CD4-positive, alpha-beta T cell treated with Interleukin-4 for 4 hours (primary cell): Measurements from ENCODE around the gene ZNF816.
"Not testable (repeated sequence)": the region's sequence is repeated elsewhere in the genome, so short reads cannot be mapped to it uniquely, and the experiment has no call there.

Source experiments
- DNase-seq: peaks from one replicate; pipeline ENCODE4 v3.0.0-alpha.2; 2020

The ZNF816 gene

DNA sequence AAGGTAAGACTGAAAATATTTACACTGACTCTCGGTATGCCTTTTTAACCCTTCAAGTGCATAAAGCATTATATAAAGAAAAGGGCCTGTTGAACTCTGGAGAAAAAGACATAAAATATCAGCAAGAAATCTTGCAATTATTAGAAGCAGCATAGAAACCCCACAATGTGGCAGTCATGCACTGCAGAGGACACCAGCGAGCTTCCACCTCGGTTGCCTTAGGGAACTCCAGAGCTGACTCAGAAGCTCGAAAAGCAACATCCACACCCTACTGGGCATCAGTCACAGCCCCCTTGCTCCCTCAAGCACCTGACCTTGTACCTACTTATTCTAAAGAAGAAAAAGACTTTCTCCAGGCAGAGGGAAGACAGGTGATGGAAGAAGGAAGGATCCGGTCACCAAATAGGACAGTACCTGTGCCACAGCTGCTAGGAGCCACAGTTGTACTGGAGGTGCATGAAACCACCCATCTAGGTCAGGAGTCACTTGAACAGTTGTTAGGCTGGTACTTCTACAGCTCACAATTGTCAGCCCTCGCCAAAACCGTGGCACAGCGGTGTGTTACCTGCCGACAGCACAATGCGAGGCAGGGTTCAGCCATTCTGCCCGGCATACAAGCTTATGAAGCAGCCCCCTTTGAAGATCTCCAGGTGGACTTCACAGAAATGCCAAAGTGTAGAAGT, 2.9 kb downstream of the ZNF816 start:
- DNase-seq = no peak

- DNase-seq = no peak
Measured at GRCh38 chr19:52957591-52957990, 5.1 kb downstream of the ZNF816 start.

DNA sequence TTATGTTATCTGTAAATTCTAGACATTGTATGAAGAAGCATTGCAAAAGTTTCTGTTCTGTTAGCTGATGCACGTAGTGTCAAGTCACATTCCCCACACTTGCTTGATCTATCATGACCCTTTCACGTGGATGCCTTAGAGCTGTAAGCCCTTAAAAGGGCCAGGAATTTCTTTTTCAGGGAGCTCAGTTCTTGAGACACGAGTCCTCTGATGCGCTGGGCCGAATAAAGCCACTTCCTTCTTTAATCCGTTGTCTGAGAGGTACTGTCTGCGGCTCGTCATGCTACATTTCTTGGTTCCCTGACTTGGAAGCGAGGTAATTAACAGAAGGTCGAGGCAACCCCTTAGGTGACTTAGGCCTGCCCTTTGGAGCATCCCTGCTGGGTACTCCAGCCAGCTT, 5.8 kb downstream of the ZNF816 start:
- DNase-seq = no peak

DNA sequence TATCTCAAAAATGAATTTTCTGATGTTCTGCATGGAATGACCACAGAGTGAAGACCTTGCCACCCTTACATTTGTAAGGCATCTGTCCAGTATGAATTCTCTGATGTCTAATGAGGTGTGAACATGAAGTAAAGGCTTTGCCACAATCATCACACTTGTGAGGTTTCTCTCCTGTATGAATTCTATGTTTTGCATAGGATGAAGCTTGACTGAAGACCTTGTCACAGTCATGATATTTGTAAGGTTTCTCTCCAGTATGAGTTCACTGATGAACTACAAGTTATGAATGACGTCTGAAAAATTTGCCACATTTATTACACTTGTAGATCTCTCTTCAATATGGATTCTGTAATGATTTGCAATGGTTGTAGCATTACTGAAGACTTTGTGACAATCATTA, 13.3 kb downstream of the ZNF816 start:
- DNase-seq = no peak

DNA sequence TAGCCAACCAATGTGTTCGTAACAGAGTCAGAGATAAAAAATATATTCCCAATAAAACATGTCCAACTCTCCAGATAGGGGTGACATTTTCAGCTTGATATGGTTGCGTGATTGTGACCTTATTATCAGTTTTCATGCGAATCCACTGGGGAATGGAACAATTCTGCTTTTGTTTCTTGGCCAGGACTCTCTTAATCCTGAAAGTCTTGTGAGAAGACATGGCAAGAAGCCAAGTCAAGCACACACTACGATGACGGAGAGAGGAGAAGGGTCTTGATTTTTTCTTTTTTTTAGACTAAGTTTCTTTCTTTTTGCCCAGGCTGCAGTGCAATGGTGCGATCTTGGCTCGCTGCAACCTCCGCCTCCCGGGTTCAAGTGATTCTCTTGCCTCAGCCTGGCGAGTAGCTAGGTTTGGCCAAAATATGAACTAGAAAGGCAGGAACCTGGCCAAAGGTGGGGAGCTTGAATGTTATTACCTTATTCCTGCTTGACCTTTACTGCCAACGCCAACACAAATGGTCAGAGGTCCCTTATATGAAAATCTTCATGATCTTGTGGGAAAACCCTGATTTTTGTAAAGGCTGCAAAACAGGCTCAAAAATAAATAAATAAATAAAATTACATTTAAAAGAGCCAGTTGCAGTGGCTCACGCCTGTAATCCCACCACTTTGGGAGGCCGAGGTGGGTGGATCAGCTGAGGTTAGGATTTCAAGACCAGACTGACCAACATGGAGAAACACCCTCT, 14.5 kb downstream of the ZNF816 start:
- no peak for DNase-seq

GRCh38 chr19:52946322-52947310, 16.1 kb downstream of the ZNF816 start:
- DNase-seq = no peak

DNA sequence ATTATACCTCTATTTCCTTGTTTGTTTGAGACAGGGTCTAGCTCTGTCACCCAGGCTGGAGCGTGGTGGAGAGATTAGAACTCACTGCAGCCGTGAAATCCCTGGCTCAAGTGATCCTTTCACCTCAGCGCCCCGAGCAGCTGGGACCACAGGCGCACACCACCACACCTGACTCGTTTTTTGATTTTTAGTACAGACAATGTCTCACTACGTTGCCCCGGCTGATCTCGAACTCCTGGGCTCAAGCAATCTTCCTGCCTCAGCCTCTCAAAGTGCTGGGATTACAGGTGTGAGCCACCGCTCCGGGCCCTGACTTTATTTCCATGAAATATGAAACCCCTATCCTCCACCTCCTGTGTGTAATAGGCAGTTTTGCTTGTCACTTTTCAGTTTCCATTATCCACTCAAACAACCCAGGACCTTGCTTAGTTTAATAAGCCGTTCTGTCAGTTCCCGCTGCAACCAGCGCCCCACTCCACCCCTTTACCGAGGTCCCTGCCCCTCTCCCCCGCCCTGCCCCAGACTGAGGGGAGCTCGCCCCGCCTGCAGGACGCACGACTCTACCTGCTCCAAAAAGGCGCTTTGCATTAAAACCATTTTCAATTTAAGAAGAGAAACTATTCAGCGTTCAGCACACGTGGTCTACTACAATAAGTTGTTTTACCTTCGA, 16.9 kb downstream of the ZNF816 start:
- DNase-seq = no peak

- DNase-seq = not testable (repeated sequence)
Measured at GRCh38 chr19:52944703-52945493, 17.8 kb downstream of the ZNF816 start.

DNA sequence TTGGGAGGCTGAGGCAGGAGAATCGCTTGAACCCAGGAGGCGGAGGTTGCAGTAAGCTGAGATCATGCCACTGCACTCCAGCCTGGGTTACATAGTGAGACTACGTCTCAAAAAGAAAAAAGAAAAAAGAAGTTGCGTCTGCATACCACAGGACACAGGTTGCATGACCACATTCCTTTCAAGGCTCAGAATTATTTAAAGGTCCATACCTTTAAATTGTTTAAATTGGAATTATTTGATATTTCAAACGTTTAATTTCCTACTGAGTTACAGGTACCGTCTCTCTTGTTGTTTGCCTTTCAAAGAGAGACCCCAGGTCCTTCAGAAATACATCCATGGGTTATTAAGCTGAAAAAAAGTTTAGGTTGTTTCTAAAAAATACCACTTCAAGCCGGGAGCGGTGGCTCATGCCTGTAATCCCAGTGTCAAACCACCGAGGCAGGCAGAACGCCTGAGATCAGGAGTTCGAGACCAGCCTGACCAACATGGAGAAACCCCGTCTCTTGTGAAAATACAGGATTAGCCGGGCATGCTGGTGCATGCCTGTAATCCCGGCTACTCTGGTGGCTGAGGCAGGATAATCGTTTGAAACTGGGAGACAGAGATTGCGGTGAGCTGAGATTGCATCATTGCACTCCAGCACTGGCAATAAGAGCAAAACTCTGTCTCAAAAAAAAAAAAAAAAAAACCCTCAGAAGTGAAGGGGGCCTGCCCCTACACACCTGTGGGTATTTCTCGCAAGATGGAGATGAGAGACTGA, 18.6 kb downstream of the ZNF816 start:
- no peak for DNase-seq

- DNase-seq = no peak
Measured at GRCh38 chr19:52943134-52943883, 19.4 kb downstream of the ZNF816 start.

DNA sequence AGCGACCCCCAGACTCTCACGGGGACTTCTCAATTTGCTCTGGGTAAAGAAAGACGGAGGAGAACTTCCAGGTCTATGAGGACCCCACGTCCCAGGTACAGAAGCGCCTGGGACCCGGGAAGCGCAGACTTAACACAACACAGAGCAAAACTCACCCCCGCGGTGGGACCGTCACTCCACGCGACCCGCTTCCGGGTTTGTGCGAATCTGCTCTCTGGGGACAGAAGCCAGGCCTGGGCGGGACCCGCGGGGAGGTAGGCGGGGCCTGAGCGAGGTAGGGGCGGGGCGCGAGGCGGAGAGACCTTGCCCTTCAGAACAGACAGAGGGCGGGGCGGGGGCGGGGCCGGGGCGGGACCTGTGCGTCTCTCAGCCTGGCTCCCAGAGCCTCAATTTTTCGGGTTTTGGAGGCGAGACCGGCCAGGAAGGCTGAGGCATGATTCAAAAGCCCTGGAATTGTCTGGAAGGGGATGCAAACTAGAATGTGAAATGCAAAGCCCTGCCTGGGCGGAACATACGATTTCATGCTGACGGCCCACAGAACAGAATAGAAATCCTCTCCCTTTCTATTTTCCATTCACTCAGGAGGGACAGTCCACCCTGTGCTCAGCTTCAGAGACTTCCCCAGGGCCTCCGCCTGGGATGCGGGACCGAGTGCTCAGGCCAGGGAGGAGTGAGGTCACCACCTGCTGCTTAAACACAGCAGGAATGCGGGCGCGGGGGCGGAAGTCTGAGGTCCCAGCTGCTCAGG, 20.1 kb downstream of the ZNF816 start:
- peak; percentile 94 for DNase-seq

DNA sequence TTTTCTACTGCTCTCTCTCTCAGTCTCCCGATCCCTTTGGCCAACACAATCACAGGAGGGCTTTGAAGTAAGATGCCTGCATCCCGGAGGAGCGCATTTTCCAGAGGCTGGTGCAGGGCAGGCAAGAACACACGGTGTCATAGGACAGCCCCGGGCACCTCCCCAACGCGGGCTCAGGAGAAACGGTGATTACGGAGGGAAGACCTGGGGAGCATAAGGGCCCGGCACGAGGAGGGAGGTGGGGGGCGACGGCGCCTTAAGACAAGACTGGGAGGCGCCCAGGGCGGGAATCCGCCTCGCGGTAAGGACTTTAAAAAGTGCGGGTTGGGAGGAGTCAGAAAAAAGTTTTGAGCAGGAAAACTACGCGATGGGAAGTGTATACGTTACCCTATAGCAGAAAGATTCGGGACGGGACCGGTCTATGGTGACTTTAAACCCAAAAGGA, 20.7 kb downstream of the ZNF816 start:
- DNase-seq = no peak

- DNase-seq = not testable (repeated sequence)
Measured at GRCh38 chr19:52941523-52941922, 21.2 kb downstream of the ZNF816 start.

- not testable (repeated sequence) for DNase-seq
Measured at GRCh38 chr19:52940905-52941304, 21.8 kb downstream of the ZNF816 start.

DNA sequence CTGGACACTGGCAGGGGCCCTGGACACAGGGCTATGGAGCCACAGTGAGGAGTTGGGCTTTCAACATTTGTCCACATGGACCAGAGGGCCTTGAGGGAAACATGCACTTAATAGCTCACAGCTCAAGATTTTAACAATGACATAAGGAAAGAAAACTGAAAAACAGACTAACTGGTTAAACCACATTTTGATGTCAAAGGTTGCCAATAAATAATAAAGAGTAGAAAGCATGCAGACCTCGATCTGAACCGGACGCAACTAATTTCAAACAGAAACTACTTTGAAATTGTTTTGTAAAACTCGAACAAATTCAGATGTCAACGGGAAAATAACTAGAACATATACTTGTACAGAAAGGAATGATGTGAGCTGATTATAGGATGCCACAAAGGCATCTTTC, 23.9 kb downstream of the ZNF816 start:
- no peak for DNase-seq

DNA sequence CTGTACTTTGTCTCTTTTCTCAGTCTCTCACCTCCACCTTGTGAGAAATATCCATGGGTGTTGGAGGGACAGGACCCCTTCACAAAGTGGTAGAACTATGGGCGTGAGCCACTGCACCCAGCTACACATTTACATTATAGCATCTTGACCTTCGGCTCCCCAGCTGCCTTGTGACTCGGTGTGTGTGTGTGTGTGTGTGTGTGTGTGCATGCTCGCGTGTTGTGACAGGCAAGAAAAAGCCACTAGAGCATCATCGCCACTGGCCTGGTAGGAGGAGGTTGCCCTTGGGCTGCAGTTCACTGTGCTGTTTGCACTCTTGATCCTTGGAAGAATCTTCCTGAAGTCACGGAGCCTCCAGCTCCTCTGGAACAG, 25.7 kb downstream of the ZNF816 start:
- no peak for DNase-seq

DNA sequence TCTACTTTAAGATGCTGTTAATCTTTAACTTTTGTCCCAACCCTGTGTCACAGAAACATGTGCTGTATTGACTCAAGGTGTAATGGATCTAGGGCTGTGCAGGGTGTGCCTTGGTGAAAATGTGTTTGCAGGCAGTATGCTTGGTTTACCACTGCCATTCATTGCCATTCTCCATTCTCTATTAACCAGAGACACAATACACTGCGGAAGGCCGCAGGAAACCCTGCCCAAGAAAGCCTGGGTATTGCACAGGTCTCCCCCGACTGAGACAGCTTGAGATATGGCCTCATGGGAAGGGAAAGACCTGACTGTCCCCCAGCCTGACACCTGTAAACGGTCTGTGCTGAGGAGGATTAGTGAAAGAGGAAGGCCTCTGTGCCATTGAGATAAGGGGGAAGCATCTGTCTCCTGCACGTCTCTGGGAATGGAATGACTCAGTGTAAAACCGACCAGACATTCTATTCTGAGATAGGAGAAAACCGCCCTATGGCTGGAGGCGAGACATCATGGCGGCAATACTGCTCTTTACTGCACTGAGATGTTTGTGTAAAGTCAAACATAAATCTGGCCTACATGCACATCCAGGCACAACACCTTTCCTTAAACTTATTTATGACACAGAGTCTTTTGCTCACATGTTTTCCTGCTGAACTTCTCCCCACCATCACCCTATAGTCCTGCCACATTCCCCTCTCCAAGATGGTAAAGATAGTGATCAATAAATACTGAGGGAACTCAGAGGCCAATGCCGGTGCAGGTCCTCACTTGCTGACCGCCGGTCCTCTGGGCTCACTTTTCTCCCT, 26.3 kb downstream of the ZNF816 start:
- no peak for DNase-seq

GRCh38 chr19:52935434-52935833, 27.2 kb downstream of the ZNF816 start:
- DNase-seq = no peak

GRCh38 chr19:52924641-52925040, 38.0 kb downstream of the ZNF816 start:
- DNase-seq = not testable (repeated sequence)
